Smooth muscle cell (in vitro differentiated cells): ENCODE measurements around the gene RIMKLB. TPM values are rescaled to one million over a fixed set of nuclear protein-coding genes. Genes with fewer than 3 reads are reported as not detected.
"Not testable (repeated sequence)": the region's sequence is repeated elsewhere in the genome, so short reads cannot be mapped to it uniquely, and the experiment has no call there.

Experiments
- DNase-seq: peaks from one replicate; lab custom pipeline; 2025; ENCODE audit not compliant: unreplicated experiment; lab: John Stamatoyannopoulos, UW
- H2AFZ ChIP-seq: fragments of 200-600 bp; sonication (generic); 2 replicates; pipeline ENCODE4 v1.6.0; 2016; ENCODE audit warnings: antibody characterized with exemption, low read depth, mild to moderate bottlenecking
- H3F3A ChIP-seq: fragments of 200-600 bp; sonication (generic); 2 replicates; pipeline ENCODE4 v1.6.0; 2017; ENCODE audit warnings: antibody characterized with exemption, low read depth
- H3K27ac ChIP-seq: fragments of 200-600 bp; sonication (generic); 2 replicates; pipeline ENCODE4 v1.5.1; 2016; ENCODE audit warnings: low read depth, mild to moderate bottlenecking
- H3K27me3 ChIP-seq: fragments of 200-600 bp; sonication (generic); 2 replicates; pipeline ENCODE4 v1.6.1; 2016; ENCODE audit warnings: low read depth, mild to moderate bottlenecking
- H3K36me3 ChIP-seq: fragments of 200-600 bp; sonication (generic); 2 replicates; pipeline ENCODE4 v1.5.1; 2016; ENCODE audit warnings: low read depth
- H3K4me1 ChIP-seq: fragments of 200-600 bp; sonication (generic); 2 replicates; pipeline ENCODE4 v1.5.1; 2016; ENCODE audit warnings: low read depth
- H3K4me2 ChIP-seq: fragments of 200-600 bp; sonication (generic); 2 replicates; pipeline ENCODE4 v1.6.0; 2016; ENCODE audit warnings: mild to moderate bottlenecking
- H3K4me3 ChIP-seq: fragments of 200-600 bp; sonication (generic); 2 replicates; pipeline ENCODE4 v1.5.1; 2016; ENCODE audit warnings: mild to moderate bottlenecking
- H3K79me2 ChIP-seq: fragments of 200-600 bp; sonication (generic); 2 replicates; pipeline ENCODE4 v1.6.0; 2016; ENCODE audit warnings: low read depth, mild to moderate bottlenecking
- H3K9ac ChIP-seq: fragments of 200-600 bp; sonication (generic); 2 replicates; pipeline ENCODE4 v1.6.0; 2016; ENCODE audit warnings: low read depth
- H3K9me3 ChIP-seq: fragments of 200-600 bp; sonication (generic); replicated peaks from 2 replicates; pipeline ENCODE4 v1.5.1; 2016; ENCODE audit warnings: low read depth
- H4K20me1 ChIP-seq: fragments of 200-600 bp; sonication (generic); 2 replicates; pipeline ENCODE4 v1.6.0; 2016; ENCODE audit warnings: low read depth
- WGBS: methylation state at CpG from one replicate; pipeline ENCODE4 v1.1.7; 2016; ENCODE audit warnings: low lambda C conversion rate; 5-methylcytosine and 5-hydroxymethylcytosine counted together
- polyA plus RNA-seq: library from polyadenylated mRNA; unstranded; fragments of >200 nt; fragmentation: Nextera tagmentation; extraction: Ambion mirVana; gene quantifications from 2 replicates; pipeline ENCODE4 v1.2.1, GENCODE V29; 2016
- total RNA-seq: library from RNA; depleted of rRNA; stranded (reverse); fragments of >200 nt; gene quantifications from 2 replicates; pipeline ENCODE4 v1.2.3, GENCODE V29; 2014
- TF ChIP-seq, protein P1 (sequence below): fragments of 200-600 bp; sonication (generic); IDR thresholded peaks from 2 replicates; pipeline ENCODE4 v1.5.1; 2017; ENCODE audit warnings: borderline replicate concordance, mild to moderate bottlenecking, antibody characterized with exemption; ENCODE audit not compliant: insufficient read depth, poor library complexity, severe bottlenecking

Gene RIMKLB
- total and polyA plus RNA-seq, 2 experiments from 2014 or later = 11.9 to 32.1 TPM

DNA sequence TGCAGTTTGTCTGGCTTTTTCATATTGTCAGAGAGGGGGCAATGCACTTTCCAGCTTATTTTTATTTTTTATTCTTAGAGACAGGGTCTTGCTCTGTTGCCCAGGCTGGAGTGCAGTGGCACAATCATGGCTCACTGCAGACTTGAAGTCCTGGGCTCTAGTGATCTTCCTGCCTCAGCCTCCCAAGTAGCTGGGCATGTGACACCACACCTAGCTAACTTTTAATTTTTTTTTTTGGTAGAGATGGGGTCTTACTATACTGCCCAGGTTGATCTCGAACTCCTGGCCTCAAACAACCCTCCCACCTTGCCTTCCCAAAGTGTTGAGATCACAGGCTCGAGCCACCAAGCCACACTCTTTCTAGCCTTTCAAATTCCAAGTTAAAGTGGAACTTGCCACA, 120.7 kb downstream of the RIMKLB start:
- H3K27ac ChIP-seq = no peak overlapping the region
- no peaks in the 10 kb centered on the region for H3F3A ChIP-seq
- WGBS = 92% methylated on average over 2 of the region's 2 CpGs
- no peak overlapping the region for H3K9ac ChIP-seq
- peaks cover 3% of the 10 kb centered on the region for H3K4me1 ChIP-seq
- no peak for DNase-seq
- no peaks in the 10 kb centered on the region for H4K20me1 ChIP-seq
- no peaks in the 10 kb centered on the region for H3K9me3 ChIP-seq
- no peaks in the 10 kb centered on the region for H3K36me3 ChIP-seq
- TF ChIP-seq, protein P1, sequence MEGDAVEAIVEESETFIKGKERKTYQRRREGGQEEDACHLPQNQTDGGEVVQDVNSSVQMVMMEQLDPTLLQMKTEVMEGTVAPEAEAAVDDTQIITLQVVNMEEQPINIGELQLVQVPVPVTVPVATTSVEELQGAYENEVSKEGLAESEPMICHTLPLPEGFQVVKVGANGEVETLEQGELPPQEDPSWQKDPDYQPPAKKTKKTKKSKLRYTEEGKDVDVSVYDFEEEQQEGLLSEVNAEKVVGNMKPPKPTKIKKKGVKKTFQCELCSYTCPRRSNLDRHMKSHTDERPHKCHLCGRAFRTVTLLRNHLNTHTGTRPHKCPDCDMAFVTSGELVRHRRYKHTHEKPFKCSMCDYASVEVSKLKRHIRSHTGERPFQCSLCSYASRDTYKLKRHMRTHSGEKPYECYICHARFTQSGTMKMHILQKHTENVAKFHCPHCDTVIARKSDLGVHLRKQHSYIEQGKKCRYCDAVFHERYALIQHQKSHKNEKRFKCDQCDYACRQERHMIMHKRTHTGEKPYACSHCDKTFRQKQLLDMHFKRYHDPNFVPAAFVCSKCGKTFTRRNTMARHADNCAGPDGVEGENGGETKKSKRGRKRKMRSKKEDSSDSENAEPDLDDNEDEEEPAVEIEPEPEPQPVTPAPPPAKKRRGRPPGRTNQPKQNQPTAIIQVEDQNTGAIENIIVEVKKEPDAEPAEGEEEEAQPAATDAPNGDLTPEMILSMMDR = no peak
- no peak overlapping the region for H2AFZ ChIP-seq
- no peaks in the 10 kb centered on the region for H3K27me3 ChIP-seq
- no peaks in the 10 kb centered on the region for H3K79me2 ChIP-seq
- H3K4me2 ChIP-seq = no peak overlapping the region
- H3K4me3 ChIP-seq = no peak overlapping the region

DNA sequence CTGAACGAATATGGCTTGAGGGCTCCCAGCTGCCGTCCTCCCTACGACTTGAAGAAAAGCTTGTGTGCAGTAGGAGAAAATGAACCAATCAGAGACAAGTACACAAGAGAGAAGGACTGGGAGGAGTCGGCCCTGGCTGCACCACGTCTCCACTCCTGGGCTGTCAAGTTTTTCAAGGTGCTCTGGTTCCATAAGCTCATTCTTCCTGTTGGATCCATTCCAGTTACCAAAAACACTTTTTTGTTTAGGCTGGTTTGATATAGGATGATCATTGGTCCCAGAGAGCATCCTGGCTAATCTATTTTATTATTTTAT, 121.8 kb downstream of the RIMKLB start:
- no peak overlapping the region for H2AFZ ChIP-seq
- no peaks in the 10 kb centered on the region for H3K27me3 ChIP-seq
- DNase-seq = no peak
- peaks cover 6% of the 10 kb centered on the region for H3K4me1 ChIP-seq
- H3K9ac ChIP-seq = no peak overlapping the region
- 34% methylated on average over 5 of the region's 5 CpGs for WGBS
- no peaks in the 10 kb centered on the region for H4K20me1 ChIP-seq
- TF ChIP-seq, protein P1 = no peak
- H3K4me2 ChIP-seq = no peak overlapping the region
- no peaks in the 10 kb centered on the region for H3K79me2 ChIP-seq
- no peak overlapping the region for H3K4me3 ChIP-seq
- H3K9me3 ChIP-seq = no peaks in the 10 kb centered on the region
- H3K36me3 ChIP-seq = no peaks in the 10 kb centered on the region
- no peaks in the 10 kb centered on the region for H3F3A ChIP-seq
- no peak overlapping the region for H3K27ac ChIP-seq

- H3K79me2 ChIP-seq, H3K4me1 ChIP-seq, H2AFZ ChIP-seq, H3F3A ChIP-seq, H3K4me2 ChIP-seq, H3K9ac ChIP-seq, H3K27me3 ChIP-seq, DNase-seq, H3K36me3 ChIP-seq, H4K20me1 ChIP-seq, H3K4me3 ChIP-seq, H3K9me3 ChIP-seq: not testable (repeated sequence)
- 81% methylated on average over 8 of the region's 8 CpGs for WGBS
- H3K27ac ChIP-seq = peak overlapping the region; percentile 58
Observed at GRCh38 chr12:8820676-8821407, 123.1 kb downstream of the RIMKLB start.

GRCh38 chr12:8821591-8821990, 123.8 kb downstream of the RIMKLB start:
- H3K9ac ChIP-seq = no peak overlapping the region
- H2AFZ ChIP-seq = no peak overlapping the region
- H3K4me3 ChIP-seq = no peak overlapping the region
- peaks cover 6% of the 10 kb centered on the region for H3K4me1 ChIP-seq
- TF ChIP-seq, protein P1 = no peak
- no peaks in the 10 kb centered on the region for H3K27me3 ChIP-seq
- no peaks in the 10 kb centered on the region for H3F3A ChIP-seq
- no peaks in the 10 kb centered on the region for H3K9me3 ChIP-seq
- no peaks in the 10 kb centered on the region for H3K36me3 ChIP-seq
- H3K4me2 ChIP-seq = no peak overlapping the region
- no peak for DNase-seq
- 97% methylated on average over 3 of the region's 3 CpGs for WGBS
- H3K79me2 ChIP-seq = no peaks in the 10 kb centered on the region
- peak overlapping the region; percentile 23 for H3K27ac ChIP-seq
- no peaks in the 10 kb centered on the region for H4K20me1 ChIP-seq
